ENCODE data around the gene TRPV4. TPM values are rescaled to one million over a fixed set of nuclear protein-coding genes. Genes with fewer than 3 reads are reported as not detected.

TRPV4 gene
- total and polyA plus RNA-seq, 7 donors, result 0.03 to 0.11 (median 0.07) TPM; not detected in 1

DNA sequence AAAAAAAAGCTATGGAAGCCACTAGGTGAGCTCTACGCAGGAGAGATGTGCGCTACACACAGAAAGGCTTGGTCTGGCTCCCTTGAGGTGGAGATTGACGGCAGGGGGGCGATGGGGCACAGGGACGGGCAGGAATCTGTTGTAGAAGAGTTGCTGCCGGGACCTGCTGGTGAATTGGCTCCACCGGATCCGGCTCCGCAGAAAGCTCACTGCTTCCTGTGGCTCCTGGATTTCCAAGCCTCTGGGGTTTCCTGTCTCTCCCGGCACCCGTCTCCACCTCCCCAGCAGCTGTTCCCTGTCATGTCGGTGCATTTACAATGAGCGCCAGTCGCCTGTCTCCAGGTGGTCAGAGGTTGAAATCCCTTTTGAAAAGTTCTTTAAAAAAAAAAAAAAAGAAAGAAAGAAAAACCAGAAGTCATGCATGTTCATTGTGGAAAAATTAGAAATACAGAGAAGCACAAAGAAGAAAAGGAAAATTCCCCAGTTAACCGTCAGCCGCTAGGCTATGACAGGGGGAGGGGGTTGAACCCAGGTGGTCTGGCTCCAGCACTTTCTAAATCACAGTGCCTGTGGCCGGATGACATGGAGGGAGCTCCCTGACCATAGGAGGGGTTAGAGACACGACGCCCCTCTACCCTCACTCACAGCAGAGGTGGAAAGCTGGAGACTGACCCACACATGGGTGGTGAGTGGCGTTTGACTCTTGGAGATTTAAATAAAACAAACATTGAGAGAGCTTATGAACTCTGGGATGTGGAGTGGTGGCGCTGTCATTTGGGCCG lies 98.8 kb downstream of the TRPV4 start:
- TF ChIP-seq, protein P1, sequence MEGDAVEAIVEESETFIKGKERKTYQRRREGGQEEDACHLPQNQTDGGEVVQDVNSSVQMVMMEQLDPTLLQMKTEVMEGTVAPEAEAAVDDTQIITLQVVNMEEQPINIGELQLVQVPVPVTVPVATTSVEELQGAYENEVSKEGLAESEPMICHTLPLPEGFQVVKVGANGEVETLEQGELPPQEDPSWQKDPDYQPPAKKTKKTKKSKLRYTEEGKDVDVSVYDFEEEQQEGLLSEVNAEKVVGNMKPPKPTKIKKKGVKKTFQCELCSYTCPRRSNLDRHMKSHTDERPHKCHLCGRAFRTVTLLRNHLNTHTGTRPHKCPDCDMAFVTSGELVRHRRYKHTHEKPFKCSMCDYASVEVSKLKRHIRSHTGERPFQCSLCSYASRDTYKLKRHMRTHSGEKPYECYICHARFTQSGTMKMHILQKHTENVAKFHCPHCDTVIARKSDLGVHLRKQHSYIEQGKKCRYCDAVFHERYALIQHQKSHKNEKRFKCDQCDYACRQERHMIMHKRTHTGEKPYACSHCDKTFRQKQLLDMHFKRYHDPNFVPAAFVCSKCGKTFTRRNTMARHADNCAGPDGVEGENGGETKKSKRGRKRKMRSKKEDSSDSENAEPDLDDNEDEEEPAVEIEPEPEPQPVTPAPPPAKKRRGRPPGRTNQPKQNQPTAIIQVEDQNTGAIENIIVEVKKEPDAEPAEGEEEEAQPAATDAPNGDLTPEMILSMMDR (IDR thresholded peaks at IDR 0.05), result no peak
- H3K4me3 ChIP-seq, result no peak overlapping the region
- ATAC-seq (peak in 1 of 4 donors; percentile 65), DNase-seq (peak; percentile 18 to 39)
- no peaks in the 10 kb centered on the region for H3K27me3 ChIP-seq (ENCODE audit: insufficient read depth in 3 of 3, low read length in 2 of 3)
- no peak overlapping the region for H3K27ac ChIP-seq
- intact Hi-C loops (cut with DNase I), result no loop called here
- WGBS, 3 donors, result 32 to 39% (median 38%) methylated on average over 22 of the region's 22 CpGs
- no peaks in the 10 kb centered on the region for H3K9me3 ChIP-seq
- H3K36me3 ChIP-seq (ENCODE audit: insufficient read depth in 1 of 2, low read depth in 1 of 2), result no peaks in the 10 kb centered on the region
- no peaks in the 10 kb centered on the region for H3K4me1 ChIP-seq

Other genes starting within 250 kb of the TRPV4 start
- 1 to 10 TPM; 1.8 to 6.1 (median 5.5) TPM for gene FAM222A, start 119.6 kb downstream of the TRPV4 start, total RNA-seq
- 10 to 100 TPM in 1 of 3 donors, 1 to 10 TPM in 1, under 1 TPM in 1; 0.59 to 15.8 (median 3.3) TPM for gene FAM222A, start 119.6 kb downstream of the TRPV4 start, polyA plus RNA-seq
- gene GLTP, start 47.1 kb upstream of the TRPV4 start, total RNA-seq, result 10 to 100 TPM; 15.3 to 23.3 (median 16.9) TPM
- 10 to 100 TPM; 12.1 to 18.7 (median 18.2) TPM for gene GLTP, start 47.1 kb upstream of the TRPV4 start, polyA plus RNA-seq
- gene TCHP, start 66.9 kb upstream of the TRPV4 start, total RNA-seq, result 10 to 100 TPM in 1 of 4 donors, 1 to 10 TPM in 3; 5.8 to 11.2 (median 8.5) TPM
- 10 to 100 TPM in 1 of 3 donors, 1 to 10 TPM in 2; 4.5 to 14.8 (median 5.7) TPM for gene TCHP, start 66.9 kb upstream of the TRPV4 start, polyA plus RNA-seq
- 10 to 100 TPM; 17.5 to 29.7 (median 26.4) TPM for gene GIT2, start 163.0 kb upstream of the TRPV4 start, total RNA-seq
- gene GIT2, start 163.0 kb upstream of the TRPV4 start, polyA plus RNA-seq, result 10 to 100 TPM; 10.8 to 20.3 (median 13.3) TPM
- 10 to 100 TPM in 2 of 4 donors, 1 to 10 TPM in 2; 8.7 to 16.3 (median 11.7) TPM for gene ANKRD13A, start 166.0 kb upstream of the TRPV4 start, total RNA-seq
- 1 to 10 TPM; 6.8 to 9.0 (median 7.4) TPM for gene ANKRD13A, start 166.0 kb upstream of the TRPV4 start, polyA plus RNA-seq
- 1 to 10 TPM; 3.1 to 9.8 (median 6.1) TPM for gene C12orf76, start 215.1 kb upstream of the TRPV4 start, total RNA-seq
- 10 to 100 TPM in 1 of 3 donors, 1 to 10 TPM in 2; 6.9 to 19.1 (median 7.4) TPM for gene C12orf76, start 215.1 kb upstream of the TRPV4 start, polyA plus RNA-seq